Stimulated activated naive B cell treated with anti-CD40 and anti-IgM and Interleukin-4, amounts not matched to agents 10 μg/mL and 1 μg/mL and 100 μg/mL, for 72 hours (primary cell): ENCODE measurements around the gene OASL.
"Not testable (repeated sequence)": the region's sequence is repeated elsewhere in the genome, so short reads cannot be mapped to it uniquely, and the experiment has no call there.

Source experiments
- ATAC-seq, 2 donors: fragments of 150-1000 bp; cut with Tn5 transposase; replicated peaks; 2 replicates each; pipeline ENCODE4 v1.10.0; 2021; ENCODE audit warnings: moderate library complexity in 1 of 2
- DNase-seq: peaks from one replicate; pipeline ENCODE4 v3.0.0; 2021
- H3K27ac Mint-ChIP-seq: one replicate; pipeline ENCODE4 v1.8.0; 2022; ENCODE audit warnings: mild to moderate bottlenecking, mixed read lengths
- H3K27me3 Mint-ChIP-seq, 2 donors: one replicate each; pipeline ENCODE4 v1.8.0; 2022; ENCODE audit warnings: mixed read lengths in 2 of 2
- H3K36me3 Mint-ChIP-seq, 2 donors: one replicate each; pipeline ENCODE4 v1.8.0; 2022; ENCODE audit warnings: mixed read lengths in 2 of 2, mild to moderate bottlenecking in 1 of 2
- H3K4me1 Mint-ChIP-seq, 2 donors: one replicate each; pipeline ENCODE4 v1.8.0; 2022; ENCODE audit warnings: mixed read lengths in 2 of 2, mild to moderate bottlenecking in 1 of 2
- H3K4me3 Mint-ChIP-seq, 2 donors: one replicate each; pipeline ENCODE4 v1.8.0; 2022; ENCODE audit warnings: mild to moderate bottlenecking in 2 of 2, mixed read lengths in 2 of 2, moderate library complexity in 1 of 2
- H3K9me3 Mint-ChIP-seq, 2 donors: one replicate each; pipeline ENCODE4 v1.8.0; 2022; ENCODE audit warnings: mixed read lengths in 2 of 2, mild to moderate bottlenecking in 1 of 2

OASL gene

DNA sequence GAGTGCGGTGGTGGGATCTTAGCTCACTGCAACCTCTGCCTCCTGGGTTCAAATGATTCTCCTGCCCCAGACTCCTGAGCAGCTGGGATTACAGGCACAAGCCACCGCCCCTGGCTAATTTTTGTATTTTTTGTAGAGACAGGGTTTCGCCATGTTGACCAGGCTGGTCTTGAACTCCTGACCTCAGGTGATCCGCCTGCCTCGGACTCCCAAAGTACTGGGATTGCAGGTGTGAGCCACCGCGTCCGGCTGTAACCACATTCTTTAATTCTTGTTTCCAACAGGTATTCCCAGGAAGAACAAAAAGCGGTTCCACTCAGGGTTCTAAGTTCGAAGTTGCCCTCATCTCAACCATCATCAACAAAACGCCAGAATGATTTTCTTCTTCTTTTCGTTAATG is 25.5 kb upstream of the OASL start:
- not testable (repeated sequence) for ATAC-seq, DNase-seq, H3K36me3 Mint-ChIP-seq, H3K4me3 Mint-ChIP-seq, H3K27ac Mint-ChIP-seq, H3K9me3 Mint-ChIP-seq, H3K27me3 Mint-ChIP-seq
- H3K4me1 Mint-ChIP-seq = peaks cover 6 to 13% of the 10 kb centered on the region in 2 donors

- Mint-ChIP-seq H3K27me3 (no peaks in the 10 kb centered on the region), H3K36me3 (no peaks in the 10 kb centered on the region), H3K4me1 (peaks cover 6 to 17% of the 10 kb centered on the region in 2 donors), H3K9me3 (no peaks in the 10 kb centered on the region), H3K4me3 (no peak overlapping the region), H3K27ac (no peak overlapping the region)
- no peak for ATAC-seq
- no peak for DNase-seq
Observed at GRCh38 chr12:121064116-121064515, 25.1 kb upstream of the OASL start.

- H3K4me1 Mint-ChIP-seq = peaks cover 6 to 17% of the 10 kb centered on the region in 2 donors
- no peak for ATAC-seq
- no peak for DNase-seq
- H3K27ac Mint-ChIP-seq = no peak overlapping the region
- H3K27me3 Mint-ChIP-seq = no peaks in the 10 kb centered on the region
- no peak overlapping the region for H3K4me3 Mint-ChIP-seq
- H3K9me3 Mint-ChIP-seq = no peaks in the 10 kb centered on the region
- no peaks in the 10 kb centered on the region for H3K36me3 Mint-ChIP-seq
Observed at GRCh38 chr12:121062391-121063045, 23.5 kb upstream of the OASL start.

DNA sequence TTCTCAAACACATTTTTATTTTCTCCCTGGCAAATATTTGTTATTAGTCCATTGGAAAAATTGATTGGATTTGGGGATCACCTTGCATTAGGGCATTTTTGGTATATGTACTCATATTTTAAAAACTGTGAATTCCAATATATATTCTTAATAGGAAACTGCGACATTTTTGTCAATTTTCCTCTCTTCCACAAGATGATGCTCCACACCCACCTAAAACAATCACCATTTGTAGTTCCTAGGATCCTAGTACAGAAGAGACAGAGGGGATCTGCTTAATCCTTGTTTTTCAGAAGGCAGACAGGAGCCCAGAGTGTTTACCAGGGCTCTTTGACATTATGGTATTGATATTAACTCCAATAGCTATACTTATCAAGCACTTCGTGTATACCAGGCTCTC is 22.8 kb upstream of the OASL start:
- no peaks in the 10 kb centered on the region for H3K27me3 Mint-ChIP-seq
- H3K27ac Mint-ChIP-seq = no peak overlapping the region
- H3K36me3 Mint-ChIP-seq = no peaks in the 10 kb centered on the region
- no peak overlapping the region for H3K4me3 Mint-ChIP-seq
- DNase-seq (no peak), ATAC-seq (no peak)
- H3K4me1 Mint-ChIP-seq = peaks cover 6 to 17% of the 10 kb centered on the region in 2 donors
- no peaks in the 10 kb centered on the region for H3K9me3 Mint-ChIP-seq

DNA sequence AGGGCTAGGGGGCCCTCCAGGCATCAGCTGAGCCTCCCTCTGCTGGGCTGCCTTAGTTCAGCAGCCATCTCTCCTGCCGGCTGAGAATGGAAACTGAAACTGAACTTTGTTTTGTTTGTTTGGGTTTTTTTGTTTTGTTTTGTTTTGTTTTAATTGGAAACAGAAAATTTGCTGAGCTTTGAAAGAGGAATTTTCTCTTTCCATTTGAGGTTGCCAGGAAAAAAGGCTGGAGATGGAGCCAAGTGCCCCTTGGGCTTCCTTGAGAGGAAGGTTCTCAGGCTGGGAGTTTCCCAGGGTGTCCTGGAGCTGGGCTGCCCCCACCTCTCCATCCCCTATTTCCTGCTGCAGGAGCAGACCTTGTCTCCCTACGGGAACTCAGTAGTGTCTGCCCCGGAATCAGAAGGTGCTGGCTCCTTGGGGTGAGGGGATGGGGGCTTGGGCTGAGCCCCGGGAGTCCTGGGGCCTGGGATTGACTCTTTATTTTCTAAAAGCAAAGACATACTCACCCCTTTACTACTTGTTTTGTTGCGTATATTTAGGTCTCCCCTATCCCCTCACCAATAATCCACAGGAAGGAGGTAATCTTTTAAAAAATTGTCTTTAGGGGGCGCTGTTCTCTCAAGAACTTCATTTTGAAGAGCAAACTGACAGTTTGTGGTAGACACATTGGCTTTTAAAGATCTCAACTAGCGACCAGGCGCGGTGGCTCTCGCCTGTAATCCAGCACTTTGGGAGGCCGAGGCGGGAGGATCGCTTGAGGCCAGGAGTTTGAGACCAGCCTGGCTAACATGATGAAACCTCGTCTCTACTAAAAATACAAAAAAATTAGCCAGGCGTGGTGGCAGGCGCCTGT is 21.3 kb upstream of the OASL start:
- Mint-ChIP-seq H3K27me3 (no peaks in the 10 kb centered on the region), H3K27ac (peak overlapping the region; percentile 91), H3K4me3 (peak overlapping the region; percentile 80 to 82), H3K4me1 (peaks cover 6 to 17% of the 10 kb centered on the region in 2 donors), H3K36me3 (no peaks in the 10 kb centered on the region), H3K9me3 (no peaks in the 10 kb centered on the region)
- peak; percentile 91 to 97 for ATAC-seq
- peak; percentile 41 for DNase-seq

DNA sequence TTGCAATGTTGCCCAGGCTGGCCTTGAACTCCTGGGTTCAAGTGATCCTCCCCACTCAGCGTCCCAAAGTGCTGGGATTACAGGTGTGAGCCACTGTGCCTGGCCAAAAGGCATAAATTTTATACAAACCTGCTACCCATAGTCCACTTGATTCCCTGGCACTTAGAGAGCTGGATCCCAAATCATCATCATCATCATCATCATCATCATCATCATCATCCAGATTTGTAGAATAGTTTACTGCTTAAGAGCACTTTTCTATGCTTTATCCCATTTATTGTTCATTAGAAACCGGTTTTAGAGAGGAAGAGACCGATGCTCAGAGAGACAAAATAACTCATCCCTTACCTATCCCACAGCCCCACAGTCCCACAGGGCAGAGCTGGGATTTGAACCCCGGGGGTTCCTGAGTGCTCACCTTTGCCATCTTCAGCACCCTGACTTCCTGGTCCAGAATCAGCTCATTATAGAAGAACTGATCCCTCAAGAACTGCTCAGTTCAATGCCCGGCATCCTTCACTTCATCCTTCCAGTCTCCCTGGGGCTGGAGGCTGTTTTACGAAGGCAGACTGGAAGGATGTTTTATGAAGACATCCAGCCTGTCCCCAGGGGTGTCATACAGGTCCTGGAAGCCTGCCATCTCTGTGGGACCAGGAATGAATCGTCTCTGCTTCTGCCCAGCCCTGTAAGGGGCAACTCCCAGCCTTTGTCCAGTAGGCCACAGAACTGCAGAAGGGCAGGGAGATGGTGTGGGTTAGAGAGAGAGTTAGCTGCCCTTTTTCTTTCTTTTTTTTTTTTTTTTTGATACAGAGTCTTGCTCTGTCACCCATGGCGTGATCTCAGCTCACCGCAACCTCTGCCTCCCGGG is 20.2 kb upstream of the OASL start:
- Mint-ChIP-seq H3K36me3 (no peaks in the 10 kb centered on the region), H3K9me3 (no peaks in the 10 kb centered on the region), H3K4me1 (peaks cover 6 to 17% of the 10 kb centered on the region in 2 donors), H3K27ac (peak overlapping the region; percentile 91), H3K27me3 (no peaks in the 10 kb centered on the region), H3K4me3 (peak overlapping the region; percentile 80 to 82)
- ATAC-seq = peak in 1 of 2 donors; percentile 7
- DNase-seq = no peak

DNA sequence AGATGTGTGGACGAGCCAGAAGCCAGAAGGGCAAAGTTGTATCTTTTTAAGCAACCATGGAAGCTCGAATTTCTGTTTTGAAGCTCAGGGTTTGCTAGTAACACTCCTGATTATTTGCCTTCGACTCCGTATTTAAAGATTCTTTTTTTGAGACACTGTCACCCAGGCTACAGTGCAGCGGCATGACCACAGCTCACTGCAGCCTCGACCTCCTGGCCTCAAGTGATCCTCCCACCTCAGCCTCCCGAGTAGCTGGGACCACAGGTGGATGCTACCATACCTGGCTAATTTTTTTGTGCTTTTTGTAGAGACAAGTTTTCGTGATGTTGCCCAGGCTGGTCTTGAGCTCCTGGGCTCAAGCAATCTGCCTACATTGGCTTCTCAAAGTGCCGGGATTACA is 18.7 kb upstream of the OASL start:
- H3K27ac Mint-ChIP-seq = no peak overlapping the region
- no peaks in the 10 kb centered on the region for H3K9me3 Mint-ChIP-seq
- no peak for ATAC-seq

DNA sequence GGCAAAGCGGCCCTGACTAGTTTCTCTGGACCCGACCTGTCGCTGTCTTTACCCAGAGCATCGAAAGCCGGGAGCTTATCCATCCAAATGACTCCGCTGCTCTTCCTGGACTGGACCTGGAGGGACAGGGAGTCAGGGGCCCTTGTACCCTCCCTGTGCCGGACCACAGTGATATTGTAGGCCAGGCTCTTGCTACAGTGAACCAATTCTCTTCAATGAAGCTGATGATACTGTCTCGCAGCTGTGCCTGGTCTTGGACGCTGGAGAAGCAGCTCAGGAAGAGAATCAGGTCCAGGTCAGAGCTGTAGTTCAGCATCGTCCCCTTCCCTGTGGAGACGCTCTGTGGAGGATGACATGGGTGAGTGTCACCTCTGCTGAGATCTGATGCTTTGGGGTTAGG is 14.7 kb upstream of the OASL start:
- no peak overlapping the region for H3K27ac Mint-ChIP-seq
- H3K36me3 Mint-ChIP-seq = no peaks in the 10 kb centered on the region
- H3K4me3 Mint-ChIP-seq = no peak overlapping the region
- no peaks in the 10 kb centered on the region for H3K4me1 Mint-ChIP-seq
- H3K9me3 Mint-ChIP-seq = no peaks in the 10 kb centered on the region
- peaks cover 12 to 14% of the 10 kb centered on the region in 2 donors for H3K27me3 Mint-ChIP-seq
- DNase-seq = no peak
- ATAC-seq = no peak

More for the DNA sequence above, 18.7 kb upstream of the OASL start:
- Mint-ChIP-seq H3K4me3 (no peak overlapping the region), H3K4me1 (peaks cover 6 to 17% of the 10 kb centered on the region in 2 donors), H3K27me3 (peaks cover 4 to 7% of the 10 kb centered on the region in 2 donors), H3K36me3 (no peaks in the 10 kb centered on the region)
- DNase-seq = no peak

GRCh38 chr12:121050725-121051124 is 11.7 kb upstream of the OASL start:
- no peak overlapping the region for H3K27ac Mint-ChIP-seq
- ATAC-seq (no peak), DNase-seq (no peak)
- no peaks in the 10 kb centered on the region for H3K9me3 Mint-ChIP-seq
- H3K27me3 Mint-ChIP-seq = peaks cover 16 to 18% of the 10 kb centered on the region in 2 donors
- H3K36me3 Mint-ChIP-seq = no peaks in the 10 kb centered on the region
- no peaks in the 10 kb centered on the region for H3K4me1 Mint-ChIP-seq
- no peak overlapping the region for H3K4me3 Mint-ChIP-seq

DNA sequence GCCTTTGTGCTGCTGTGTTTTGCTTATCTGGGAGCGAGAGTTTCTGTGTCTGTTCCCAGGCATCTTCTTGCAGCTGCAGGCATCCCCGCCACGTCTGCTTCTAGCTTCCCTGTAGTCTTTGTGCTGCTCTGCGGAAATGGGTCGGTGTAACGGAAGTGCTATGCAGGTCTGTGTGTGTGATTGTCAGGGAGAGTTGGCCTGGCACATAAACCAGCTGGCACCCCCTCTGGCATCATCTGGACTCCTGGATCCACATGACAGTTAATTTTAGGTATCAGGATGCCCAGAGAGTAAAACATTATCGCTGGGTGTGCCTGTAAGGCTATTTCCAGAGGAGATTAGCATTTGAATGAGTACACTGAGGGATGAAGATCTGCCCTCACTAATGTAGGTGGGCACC is 9.4 kb upstream of the OASL start:
- no peak for ATAC-seq

DNA sequence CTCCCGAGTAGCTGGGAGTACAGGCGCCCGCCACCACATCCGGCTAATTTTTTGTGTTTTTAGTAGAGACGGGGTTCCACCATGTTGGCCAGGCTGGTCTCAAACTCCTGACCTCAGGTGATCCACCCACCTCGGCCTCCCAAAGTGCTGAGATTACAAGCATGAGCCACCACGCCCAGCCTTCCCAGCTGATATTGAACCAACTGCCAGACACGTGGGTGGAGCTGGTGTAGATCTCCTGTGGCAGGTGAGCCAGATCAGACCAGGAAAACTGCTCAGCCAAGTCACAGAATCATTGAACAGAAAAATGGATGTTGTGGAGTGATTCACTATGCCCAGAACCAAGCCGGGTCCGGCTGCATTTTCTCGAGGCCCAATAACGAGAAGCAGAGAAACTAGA is 8.4 kb upstream of the OASL start:
- not testable (repeated sequence) for H3K36me3 Mint-ChIP-seq, ATAC-seq, H3K4me3 Mint-ChIP-seq, H3K4me1 Mint-ChIP-seq, H3K27ac Mint-ChIP-seq, DNase-seq, H3K9me3 Mint-ChIP-seq
- peaks cover 33 to 37% of the 10 kb centered on the region in 2 donors for H3K27me3 Mint-ChIP-seq

More for the DNA sequence above, 9.4 kb upstream of the OASL start:
- DNase-seq = no peak
- Mint-ChIP-seq H3K36me3 (no peaks in the 10 kb centered on the region), H3K27ac (no peak overlapping the region), H3K4me1 (no peaks in the 10 kb centered on the region), H3K4me3 (no peak overlapping the region), H3K9me3 (no peaks in the 10 kb centered on the region), H3K27me3 (peaks cover 23 to 32% of the 10 kb centered on the region in 2 donors)

- ATAC-seq (no peak), DNase-seq (no peak)
- H3K36me3 Mint-ChIP-seq = peaks cover 2 to 3% of the 10 kb centered on the region in 2 donors
- H3K27ac Mint-ChIP-seq = no peak overlapping the region
- H3K27me3 Mint-ChIP-seq = peaks cover 40 to 61% of the 10 kb centered on the region in 2 donors
- no peak overlapping the region for H3K4me3 Mint-ChIP-seq
- H3K4me1 Mint-ChIP-seq = peaks cover 8 to 13% of the 10 kb centered on the region in 2 donors
- H3K9me3 Mint-ChIP-seq = peaks cover 0 to 2% of the 10 kb centered on the region in 2 donors
Observed at GRCh38 chr12:121043067-121043466, 4.0 kb upstream of the OASL start.

DNA sequence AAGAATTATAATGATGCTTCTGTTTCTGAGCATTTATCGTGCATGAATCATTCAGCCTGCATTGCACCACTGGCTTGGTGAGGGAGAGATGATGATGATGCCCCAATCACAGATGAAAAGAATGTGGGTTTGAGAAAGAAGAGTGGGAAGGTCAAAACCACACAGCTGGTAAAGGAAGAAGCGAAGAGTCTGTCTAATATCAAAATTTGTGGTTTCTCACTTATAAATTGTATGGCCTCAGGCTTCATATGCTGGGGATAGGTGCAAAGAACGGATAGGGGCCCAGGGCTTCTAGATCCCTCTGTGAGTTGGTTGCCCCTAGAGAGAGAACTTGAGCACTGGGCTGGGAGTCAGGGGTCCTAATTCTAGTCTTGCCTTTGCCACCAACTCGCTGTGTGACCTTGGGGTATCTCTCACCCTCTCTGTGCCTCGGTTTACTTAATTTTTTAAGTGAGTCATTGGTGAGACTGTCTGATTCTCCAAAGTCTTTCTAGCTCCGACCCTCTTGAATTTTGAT is 2.2 kb downstream of the OASL start:
- DNase-seq (no peak), ATAC-seq (no peak)
- Mint-ChIP-seq H3K27me3 (peaks cover 53 to 61% of the 10 kb centered on the region in 2 donors), H3K9me3 (peaks cover 0 to 2% of the 10 kb centered on the region in 2 donors), H3K27ac (no peak overlapping the region), H3K36me3 (peaks cover 6% of the 10 kb centered on the region in 2 donors), H3K4me1 (peaks cover 13 to 19% of the 10 kb centered on the region in 2 donors), H3K4me3 (no peak overlapping the region)
